Measurements from ENCODE around the gene NEMP2.

Gene NEMP2

DNA sequence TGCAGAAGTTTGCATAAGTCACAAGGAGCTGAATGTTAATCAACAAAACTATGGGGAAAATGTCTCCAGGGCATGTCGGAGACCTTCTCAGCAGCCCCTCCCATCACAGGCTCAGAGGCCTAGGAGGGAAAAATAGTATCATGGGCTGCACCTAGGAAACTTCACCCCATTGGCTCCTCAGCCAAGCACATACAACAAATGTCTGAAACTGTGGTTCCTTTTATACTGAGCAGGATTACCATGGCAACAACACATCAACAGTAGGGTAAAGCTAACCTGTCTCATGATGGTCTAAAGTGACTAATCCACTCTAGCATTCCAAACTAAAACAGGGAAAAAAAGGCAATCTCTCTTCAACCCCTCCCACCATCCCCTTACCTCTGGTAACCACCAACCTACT is 3.2 kb upstream of the NEMP2 start:
- Histone ChIP-seq H3K4me3 (ENCODE audit: low read length) (no peak overlapping the region), H3K27me3 (replicated peaks; ENCODE audit: insufficient read depth, low read length) (no peaks in the 10 kb centered on the region), H3F3A (ENCODE audit: insufficient read depth, low read length) (peaks cover 13% of the 10 kb centered on the region; the same call in 1 of the 2 replicates), H3K79me2 (ENCODE audit: low read length) (peaks cover 5% of the 10 kb centered on the region; the same call in 1 of the 2 replicates), H3K36me3 (replicated peaks; ENCODE audit: insufficient read depth, low read length) (no peaks in the 10 kb centered on the region), H3K4me2 (ENCODE audit: low read depth, low read length) (no peak overlapping the region), H4K20me1 (ENCODE audit: insufficient read depth, low read length) (no peaks in the 10 kb centered on the region), H3K4me1 (ENCODE audit: low read length) (peaks cover 13% of the 10 kb centered on the region), H3K9me2 (replicated peaks; ENCODE audit: insufficient read depth, low read length) (no peaks in the 10 kb centered on the region), H3K9ac (ENCODE audit: low read length) (no peak overlapping the region), H3K9me3 (replicated peaks; ENCODE audit: insufficient read depth, low read length) (no peaks in the 10 kb centered on the region), H2AFZ (ENCODE audit: low read length) (no peak overlapping the region), H3K27ac (ENCODE audit: low read length) (no peak overlapping the region)
- DNase-seq = no peak
- TF ChIP-seq EZH2 (optimal IDR thresholded peaks at IDR 0.05; ENCODE audit: low read depth, low read length) (no peak), CTCF (IDR thresholded peaks at IDR 0.05; ENCODE audit: low read length) (no peak), EZH2phosphoT487 (IDR thresholded peaks at IDR 0.05; ENCODE audit: low read length) (no peak)

- H2AFZ ChIP-seq (ENCODE audit: low read length) = no peak overlapping the region; the same call in 1 of the 2 replicates
- H3K9ac ChIP-seq (ENCODE audit: low read length) = peak overlapping the region; percentile 91; the same call in 1 of the 2 replicates
- no peaks in the 10 kb centered on the region for H3K9me3 ChIP-seq (replicated peaks; ENCODE audit: insufficient read depth, low read length)
- no peak overlapping the region for H3K27ac ChIP-seq (ENCODE audit: low read length)
- H3F3A ChIP-seq (ENCODE audit: insufficient read depth, low read length) = peaks cover 13% of the 10 kb centered on the region; the same call in 1 of the 2 replicates
- no peaks in the 10 kb centered on the region for H4K20me1 ChIP-seq (ENCODE audit: insufficient read depth, low read length)
- H3K9me2 ChIP-seq (replicated peaks; ENCODE audit: insufficient read depth, low read length) = no peaks in the 10 kb centered on the region
- H3K4me2 ChIP-seq (ENCODE audit: low read depth, low read length) = peak overlapping the region; percentile 97
- no peaks in the 10 kb centered on the region for H3K27me3 ChIP-seq (replicated peaks; ENCODE audit: insufficient read depth, low read length)
- peaks cover 13% of the 10 kb centered on the region for H3K4me1 ChIP-seq (ENCODE audit: low read length)
- peaks cover 5% of the 10 kb centered on the region; the same call in 1 of the 2 replicates for H3K79me2 ChIP-seq (ENCODE audit: low read length)
- peak overlapping the region; percentile 81 for H3K4me3 ChIP-seq (ENCODE audit: low read length)
- no peak for DNase-seq
- no peaks in the 10 kb centered on the region for H3K36me3 ChIP-seq (replicated peaks; ENCODE audit: insufficient read depth, low read length)
- TF ChIP-seq CTCF (IDR thresholded peaks at IDR 0.05; ENCODE audit: low read length) = no peak
These were observed 1.1 kb upstream of the NEMP2 start for GRCh38 chr2:190535586-190535985.

DNA sequence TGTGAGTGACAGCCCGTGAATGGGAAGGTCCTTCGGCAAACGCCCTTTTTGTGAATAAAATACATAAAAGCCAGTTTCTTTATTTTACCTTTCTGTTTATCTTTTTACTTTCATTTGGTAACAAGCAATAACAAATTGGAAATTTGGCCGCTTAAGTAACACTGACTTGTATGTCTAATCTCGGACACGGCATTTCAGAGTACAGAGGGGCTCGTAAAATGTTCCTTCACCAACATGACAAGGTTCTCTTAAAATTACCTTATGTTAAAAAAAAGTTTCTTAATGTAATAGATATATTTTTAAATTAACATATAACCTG is 558 bp upstream of the NEMP2 start:
- H3K9me3 ChIP-seq (replicated peaks; ENCODE audit: insufficient read depth, low read length) = no peaks in the 10 kb centered on the region
- H3K4me3 ChIP-seq (ENCODE audit: low read length) = peak overlapping the region; percentile 81
- peaks cover 13% of the 10 kb centered on the region for H3K4me1 ChIP-seq (ENCODE audit: low read length)
- peak overlapping the region; percentile 97 for H3K4me2 ChIP-seq (ENCODE audit: low read depth, low read length)
- no peaks in the 10 kb centered on the region for H3K9me2 ChIP-seq (replicated peaks; ENCODE audit: insufficient read depth, low read length)
- peak overlapping the region; percentile 83 for H3K27ac ChIP-seq (ENCODE audit: low read length)
- H3K36me3 ChIP-seq (replicated peaks; ENCODE audit: insufficient read depth, low read length) = no peaks in the 10 kb centered on the region
- H4K20me1 ChIP-seq (ENCODE audit: insufficient read depth, low read length) = no peaks in the 10 kb centered on the region
- peak overlapping the region; percentile 80 for H2AFZ ChIP-seq (ENCODE audit: low read length)
- no peak for TF ChIP-seq EZH2 (optimal IDR thresholded peaks at IDR 0.05; ENCODE audit: low read depth, low read length)
- TF ChIP-seq CTCF (IDR thresholded peaks at IDR 0.05; ENCODE audit: low read length) = no peak
- TF ChIP-seq EZH2phosphoT487 (IDR thresholded peaks at IDR 0.05; ENCODE audit: low read length) = no peak
- H3F3A ChIP-seq (ENCODE audit: insufficient read depth, low read length) = peaks cover 13% of the 10 kb centered on the region; the same call in 1 of the 2 replicates
- H3K79me2 ChIP-seq (ENCODE audit: low read length) = peaks cover 5% of the 10 kb centered on the region; the same call in 1 of the 2 replicates
- H3K27me3 ChIP-seq (replicated peaks; ENCODE audit: insufficient read depth, low read length) = no peaks in the 10 kb centered on the region
- peak overlapping the region; percentile 91 for H3K9ac ChIP-seq (ENCODE audit: low read length)
- DNase-seq = no peak
